ENCODE results near the gene LIG3.
A peak's percentile ranks its signal among the peaks of the same experiment; 100 is the strongest.
"Not testable (repeated sequence)": the region's sequence is repeated elsewhere in the genome, so short reads cannot be mapped to it uniquely, and the experiment has no call there.

Gene LIG3

GRCh38 chr17:34980353-34980680 is at the start of gene LIG3:
LIG3 (plus strand) TSS chr17:34980512; CDS start chr17:34983006, 2,494 bp downstream.
- peak within 1 kb of the TSS; percentile 69 for H3K4me3 ChIP-seq (ENCODE audit: low read depth, low read length)

GRCh38 chr17:34950780-34951179 is 29.5 kb upstream of the LIG3 start:
- not testable (repeated sequence) for H3K4me3 ChIP-seq (ENCODE audit: low read depth, low read length)

- no peak overlapping the region for H3K4me3 ChIP-seq (ENCODE audit: low read depth, low read length)
Observed at GRCh38 chr17:34958438-34958837, 21.9 kb upstream of the LIG3 start.

- H3K4me3 ChIP-seq (ENCODE audit: low read depth, low read length): peak within 1 kb of the TSS; percentile 96
Observed at GRCh38 chr17:34961093-34961911, 19.0 kb upstream of the LIG3 start, which contains the start of the genes CCT6B and ZNF830. CCT6B (minus strand) TSS chr17:34961460; CDS start chr17:34961393, 67 bp downstream. ZNF830 (plus strand) TSS chr17:34961540; CDS start chr17:34961567, 27 bp downstream.

GRCh38 chr17:34974179-34974578 is 6.1 kb upstream of the LIG3 start:
- H3K4me3 ChIP-seq (ENCODE audit: low read depth, low read length): no peak overlapping the region

GRCh38 chr17:34974794-34975785 is 5.2 kb upstream of the LIG3 start:
- H3K4me3 ChIP-seq (ENCODE audit: low read depth, low read length): no peak overlapping the region

GRCh38 chr17:34979153-34979552 is 1.2 kb upstream of the LIG3 start:
- peak overlapping the region; percentile 69 for H3K4me3 ChIP-seq (ENCODE audit: low read depth, low read length)

- H3K4me3 ChIP-seq (ENCODE audit: low read depth, low read length): peak overlapping the region; percentile 69
Observed at GRCh38 chr17:34979650-34980352, 511 bp upstream of the LIG3 start.

- peak overlapping the region; percentile 69 for H3K4me3 ChIP-seq (ENCODE audit: low read depth, low read length)
Observed at GRCh38 chr17:34980681-34981537, 597 bp downstream of the LIG3 start.

GRCh38 chr17:34981538-34982241 is 1.4 kb downstream of the LIG3 start:
- peak overlapping the region; percentile 69 for H3K4me3 ChIP-seq (ENCODE audit: low read depth, low read length)

GRCh38 chr17:34987232-34987631 is 6.9 kb downstream of the LIG3 start:
- H3K4me3 ChIP-seq (ENCODE audit: low read depth, low read length): no peak overlapping the region

- no peak overlapping the region for H3K4me3 ChIP-seq (ENCODE audit: low read depth, low read length)
Observed at GRCh38 chr17:34988644-34989043, 8.3 kb downstream of the LIG3 start.

- no peak overlapping the region for H3K4me3 ChIP-seq (ENCODE audit: low read depth, low read length)
Observed at GRCh38 chr17:34989473-34989872, 9.2 kb downstream of the LIG3 start.

- no peak overlapping the region for H3K4me3 ChIP-seq (ENCODE audit: low read depth, low read length)
Observed at GRCh38 chr17:34990921-34991365, 10.6 kb downstream of the LIG3 start.

GRCh38 chr17:34991606-34992005 is 11.3 kb downstream of the LIG3 start:
- no peak overlapping the region for H3K4me3 ChIP-seq (ENCODE audit: low read depth, low read length)

GRCh38 chr17:34993031-34993430 is 12.7 kb downstream of the LIG3 start:
- no peak overlapping the region for H3K4me3 ChIP-seq (ENCODE audit: low read depth, low read length)

GRCh38 chr17:34996422-34997285 is 16.3 kb downstream of the LIG3 start:
- H3K4me3 ChIP-seq (ENCODE audit: low read depth, low read length): no peak overlapping the region

GRCh38 chr17:34997355-34997862 is 17.1 kb downstream of the LIG3 start:
- no peak overlapping the region for H3K4me3 ChIP-seq (ENCODE audit: low read depth, low read length)

Measured in iPS-11a (cell line).